Naive thymus-derived CD4-positive, alpha-beta T cell (primary cell): ENCODE results near the gene SF3B4. TPM values are rescaled to one million over a fixed set of nuclear protein-coding genes. Genes with fewer than 3 reads are reported as not detected.

Experiments used
- ATAC-seq: fragments of 150-1000 bp; cut with Tn5 transposase; 2 replicates; pipeline ENCODE4 v1.10.0; 2021; ENCODE audit warnings: mild to moderate bottlenecking, moderate library complexity
- CTCF ChIA-PET: fragments of 350-600 bp; sonication (Branson Sonifier 250); formaldehyde crosslinking; loops from one replicate; lab custom pipeline; 2021; ENCODE audit warnings: antibody characterized with exemption; lab: Charles Lee
- POLR2A ChIA-PET: fragments of 350-600 bp; sonication (Branson Sonifier 250); formaldehyde crosslinking; loops from one replicate; lab custom pipeline; 2021; ENCODE audit warnings: antibody characterized with exemption, inconsistent platforms; lab: Charles Lee
- DNase-seq, 9 donors: peaks; one replicate each; pipeline versions ENCODE4 v3.0.0 to v3.0.0-alpha.2; 2020 to 2022; ENCODE audit warnings: mixed read lengths in 1 of 9
- H3K27ac ChIP-seq: one replicate; pipeline ENCODE4 v1.7.0; 2013; ENCODE audit warnings: mild to moderate bottlenecking, low read depth, low read length, moderate library complexity
- H3K27me3 ChIP-seq, 2 donors: one replicate each; pipeline ENCODE4 v1.7.0; 2013; ENCODE audit warnings: low read length in 2 of 2, mild to moderate bottlenecking in 2 of 2, moderate library complexity in 2 of 2; ENCODE audit not compliant: control insufficient read depth in 2 of 2, insufficient read depth in 2 of 2
- H3K36me3 ChIP-seq, 3 experiments: 1 replicate in 2 of 3; 2 replicates in 1 of 3; pipeline ENCODE4 v1.7.0; 2013; ENCODE audit warnings: low read length in 3 of 3, mild to moderate bottlenecking in 3 of 3, moderate library complexity in 1 of 3; ENCODE audit not compliant: insufficient read depth in 3 of 3, control insufficient read depth in 2 of 3
- H3K4me1 ChIP-seq, 2 donors: one replicate each; pipeline ENCODE4 v1.7.0; 2013; ENCODE audit warnings: low read length in 2 of 2, mild to moderate bottlenecking in 2 of 2, moderate library complexity in 1 of 2; ENCODE audit not compliant: control insufficient read depth in 2 of 2, insufficient read depth in 2 of 2
- H3K4me3 ChIP-seq: 2 replicates; pipeline ENCODE4 v1.7.0; 2013; ENCODE audit warnings: mild to moderate bottlenecking, low read length
- H3K9me3 ChIP-seq, 3 experiments: 1 replicate in 2 of 3; 2 replicates in 1 of 3; pipeline ENCODE4 v1.7.0; 2013; ENCODE audit warnings: low read length in 3 of 3; ENCODE audit not compliant: control insufficient read depth in 2 of 3
- H3K27ac Mint-ChIP-seq, 9 donors: one replicate each; pipeline ENCODE4 v1.8.0; 2020 to 2022; ENCODE audit warnings: mixed read lengths in 9 of 9, mild to moderate bottlenecking in 8 of 9, moderate library complexity in 5 of 9, inconsistent platforms in 2 of 9
- H3K27me3 Mint-ChIP-seq, 5 donors: one replicate each; pipeline ENCODE4 v1.8.0; 2021 to 2022; ENCODE audit warnings: mixed read lengths in 5 of 5, mild to moderate bottlenecking in 1 of 5
- H3K36me3 Mint-ChIP-seq, 5 donors: one replicate each; pipeline ENCODE4 v1.8.0; 2020 to 2022; ENCODE audit warnings: mixed read lengths in 5 of 5, mild to moderate bottlenecking in 3 of 5, inconsistent platforms in 1 of 5
- H3K4me1 Mint-ChIP-seq, 7 donors: one replicate each; pipeline ENCODE4 v1.8.0; 2020 to 2022; ENCODE audit warnings: mixed read lengths in 7 of 7, mild to moderate bottlenecking in 3 of 7, inconsistent platforms in 1 of 7
- H3K4me3 Mint-ChIP-seq, 10 donors: one replicate each; pipeline ENCODE4 v1.8.0; 2020 to 2022; ENCODE audit warnings: mild to moderate bottlenecking in 10 of 10, mixed read lengths in 10 of 10, moderate library complexity in 6 of 10, inconsistent platforms in 2 of 10
- H3K9me3 Mint-ChIP-seq, 11 donors: one replicate each; pipeline ENCODE4 v1.8.0; 2020 to 2022; ENCODE audit warnings: mixed read lengths in 11 of 11, mild to moderate bottlenecking in 4 of 11, inconsistent platforms in 1 of 11, moderate library complexity in 1 of 11
- intact Hi-C, 2 donors: fragments of 100-400 bp; cut with micrococcal nuclease; formaldehyde crosslinking; loops; one replicate each; pipeline ENCODE4 v1.15.1; 2023
- polyA plus RNA-seq, 2 donors: library from polyadenylated mRNA; unstranded; fragments of 300-500 nt; fragmentation: Illumina TruSeq; gene quantifications; one replicate each; pipeline ENCODE4 v1.2.3, GENCODE V29; 2021
- total RNA-seq, 6 experiments: library from RNA in 5 of 6; stranded (reverse) in 5 of 6; gene quantifications; 1 replicate in 5 of 6; 2 replicates in 1 of 6; pipeline ENCODE4 v1.2.3 and lab custom pipeline; 2021 to 2026

The SF3B4 gene
- total and polyA plus RNA-seq, 7 experiments from 2014 or later: 39.0 to 114 (median 46.5) TPM

DNA sequence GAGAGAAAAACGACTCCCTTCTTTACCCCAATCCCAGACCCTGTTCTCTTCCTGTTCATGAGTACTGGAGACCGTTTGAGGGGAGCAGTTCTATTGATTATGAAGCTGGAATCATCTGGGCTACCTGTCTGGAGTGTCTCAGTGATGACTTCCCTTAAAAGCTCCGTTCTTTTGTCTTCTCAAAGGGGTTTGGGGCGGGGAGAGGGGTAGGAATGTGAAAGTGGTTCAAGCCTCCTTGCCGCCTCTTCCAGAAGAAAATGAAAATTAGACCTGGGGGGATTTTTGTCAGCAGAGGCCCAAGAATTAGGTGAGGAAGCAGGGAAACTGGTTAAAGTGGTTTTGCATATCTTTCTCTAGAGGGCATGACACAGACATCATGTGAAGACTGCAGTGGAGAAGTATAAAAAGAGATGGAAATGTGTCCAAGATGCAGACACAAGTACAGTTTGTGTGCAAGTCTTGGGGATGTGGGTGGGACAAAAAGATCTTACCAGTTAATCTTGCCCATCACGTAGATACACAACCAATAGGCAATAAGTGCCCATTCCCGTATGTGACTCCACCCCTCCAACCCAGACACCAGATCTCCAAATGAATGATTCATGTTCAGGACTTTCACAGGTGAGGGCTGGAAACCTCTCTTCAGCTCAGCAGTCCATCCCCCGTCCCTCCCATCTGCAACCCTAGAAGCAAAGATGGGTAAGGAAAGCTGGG, 9.5 kb upstream of the SF3B4 start:
- Mint-ChIP-seq H3K27me3 (peaks cover 0 to 2% (median 0%) of the 10 kb centered on the region in 5 donors), H3K4me3 (peak overlapping the region in 1 of 10 donors; percentile 56), H3K36me3 (peaks cover 0 to 2% (median 0%) of the 10 kb centered on the region in 5 donors), H3K27ac (peak overlapping the region in 3 of 9 donors; percentile 23 to 75 (median 23)), H3K9me3 (no peaks in the 10 kb centered on the region), H3K4me1 (peaks cover 0 to 27% (median 7%) of the 10 kb centered on the region in 7 donors)
- POLR2A ChIA-PET: interaction anchor here (0.9 to 1.2 kb wide), 3 partner anchors 9 to 20 kb away, joined by 3 to 7 read pairs (median 4); partner anchors contain the start of genes SF3B4 and SV2A
- intact Hi-C loops: loop anchor here in 1 of 2 donors (1.0 kb wide), 1 partner anchor 10 kb away; the partner anchor contains the start of gene SF3B4
- Histone ChIP-seq H3K36me3 (no peaks in the 10 kb centered on the region), H3K27me3 (no peaks in the 10 kb centered on the region), H3K4me3 (no peak overlapping the region), H3K4me1 (no peaks in the 10 kb centered on the region), H3K9me3 (no peaks in the 10 kb centered on the region), H3K27ac (no peak overlapping the region)
- CTCF ChIA-PET: no interaction called here
- no peak for ATAC-seq
- DNase-seq: no peak

DNA sequence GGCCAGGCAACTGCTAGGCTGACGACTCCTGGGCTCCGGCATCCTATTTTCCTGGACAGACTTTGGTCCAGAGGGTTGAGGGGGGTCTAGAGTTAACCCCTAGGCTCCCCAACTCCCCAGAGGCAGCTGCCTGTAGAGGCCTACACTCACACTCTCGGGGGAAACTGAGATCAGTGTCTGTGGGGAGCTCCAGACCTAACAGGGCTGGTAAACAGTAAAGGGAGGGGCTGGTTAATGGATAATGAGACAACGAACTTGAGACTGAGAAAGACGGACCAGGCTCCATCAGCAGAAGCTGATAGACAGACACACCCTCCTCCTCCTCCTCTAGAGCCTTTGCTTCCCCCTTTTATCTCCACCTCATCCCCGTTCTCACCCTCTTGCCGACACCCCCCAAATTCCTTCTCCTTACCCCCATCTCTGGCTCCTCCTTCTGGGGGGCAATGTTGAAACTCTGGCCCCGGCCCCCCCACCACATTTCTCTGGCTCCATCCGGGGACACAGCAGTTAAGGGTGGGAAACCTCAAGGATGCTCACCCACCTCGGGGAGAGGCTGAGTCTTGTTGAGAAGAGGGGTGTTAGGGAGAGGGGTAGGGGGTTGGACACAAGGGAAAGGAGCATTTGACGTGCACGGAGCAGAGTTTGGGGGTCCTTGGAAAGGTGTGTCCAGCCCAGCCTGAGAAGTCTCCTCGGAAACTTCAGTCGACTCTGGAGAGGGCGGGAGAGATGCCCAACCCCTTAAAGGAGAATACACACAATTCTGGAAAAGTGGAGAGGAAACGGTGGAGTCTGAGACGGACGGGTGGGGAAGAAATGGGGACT, 8.8 kb upstream of the SF3B4 start, which contains the start of gene MTMR11:
Gene MTMR11, minus strand, starts transcription at position 710 of the 822 bp plus-strand sequence. Its CDS starts 232 bp downstream, at position 478.
- H3K27ac ChIP-seq: no peak within 1 kb of the TSS
- CTCF ChIA-PET: no interaction called here
- POLR2A ChIA-PET: interaction anchor here (8.7 kb wide), 1 partner anchor 49 kb away, joined by 174 read pairs; a partner anchor contains a TSS
- H3K27ac Mint-ChIP-seq: peak within 1 kb of the TSS in 4 of 9 donors; percentile 23 to 75 (median 28)
- peak within 1 kb of the TSS in 1 of 10 donors; percentile 70 for H3K4me3 Mint-ChIP-seq
- DNase-seq: no peak
- H3K4me1 Mint-ChIP-seq: peaks cover 0 to 34% (median 9%) of the 10 kb centered on the region in 7 donors
- no peak within 1 kb of the TSS for H3K4me3 ChIP-seq
- no peaks in the 10 kb centered on the region for H3K9me3 ChIP-seq
- no peaks in the 10 kb centered on the region for H3K9me3 Mint-ChIP-seq
- no peaks in the 10 kb centered on the region for H3K27me3 ChIP-seq
- peaks cover 0 to 9% (median 2%) of the 10 kb centered on the region in 5 donors for H3K27me3 Mint-ChIP-seq
- intact Hi-C loops: no loop called here
- H3K36me3 ChIP-seq: no peaks in the 10 kb centered on the region
- ATAC-seq: no peak
- peaks cover 0 to 7% (median 0%) of the 10 kb centered on the region in 5 donors for H3K36me3 Mint-ChIP-seq
- H3K4me1 ChIP-seq: no peaks in the 10 kb centered on the region

DNA sequence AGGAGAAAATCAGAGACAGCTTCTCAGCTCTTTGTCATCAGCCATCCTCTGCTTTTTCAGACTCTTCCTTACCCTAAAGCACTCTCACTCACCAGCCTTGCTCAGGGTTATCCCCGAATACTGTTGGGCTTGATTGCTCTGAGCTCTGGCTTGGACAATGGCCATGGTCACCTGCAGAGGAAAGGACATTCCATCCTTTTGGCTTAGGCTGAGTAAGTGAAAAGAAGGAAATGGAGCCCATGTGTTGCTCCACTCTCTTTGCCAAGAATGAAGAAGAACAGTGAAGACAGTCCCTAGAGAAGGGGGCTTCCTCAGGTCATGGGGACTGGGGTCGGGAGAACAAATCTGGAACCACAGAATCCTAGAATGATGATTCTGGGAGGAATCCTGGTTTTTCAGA, 6.8 kb upstream of the SF3B4 start:
- Histone ChIP-seq H3K9me3 (no peaks in the 10 kb centered on the region), H3K27me3 (no peaks in the 10 kb centered on the region), H3K27ac (no peak overlapping the region), H3K4me1 (no peaks in the 10 kb centered on the region), H3K36me3 (no peaks in the 10 kb centered on the region), H3K4me3 (no peak overlapping the region)
- Mint-ChIP-seq H3K4me1 (peaks cover under 1 to 45% (median 11%) of the 10 kb centered on the region in 7 donors), H3K27ac (no peak overlapping the region), H3K4me3 (no peak overlapping the region), H3K36me3 (peaks cover 0 to 9% (median 0%) of the 10 kb centered on the region in 5 donors), H3K9me3 (no peaks in the 10 kb centered on the region), H3K27me3 (peaks cover 0 to 13% (median 5%) of the 10 kb centered on the region in 5 donors)
- CTCF ChIA-PET: no interaction called here
- no peak for DNase-seq
- no peak for ATAC-seq
- intact Hi-C loops: no loop called here
- POLR2A ChIA-PET: interaction anchor here (8.7 kb wide), 1 partner anchor 46 kb away, joined by 174 read pairs; a partner anchor contains a TSS

DNA sequence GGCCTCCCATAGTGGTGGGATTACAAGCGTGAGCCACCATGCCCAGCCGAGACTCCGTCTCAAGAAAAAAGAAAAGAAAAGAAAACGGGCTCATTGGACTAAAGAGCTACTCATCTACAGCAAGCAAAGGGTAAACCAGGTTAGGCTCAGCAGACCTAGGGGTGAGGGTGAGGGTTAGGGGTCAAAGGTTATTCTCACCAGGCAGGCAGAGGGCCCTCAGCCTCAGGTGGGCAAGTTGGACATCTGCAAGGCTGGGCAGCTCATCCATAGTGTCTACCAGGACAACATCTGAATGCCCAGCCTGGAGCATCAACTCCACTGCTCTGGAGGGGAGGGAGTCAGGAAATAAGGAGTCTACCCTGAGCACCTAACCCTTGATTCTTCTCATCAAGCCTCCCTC, 5.6 kb upstream of the SF3B4 start:
- no peak for DNase-seq
- ChIA-PET CTCF (interaction anchor here (0.8 kb wide), 1 partner anchor 11 kb away, joined by 3 read pairs; no protein-coding TSS in a partner anchor), POLR2A (interaction anchor here (1.3 to 8.7 kb wide), 2 partner anchors 45 to 51 kb away, joined by 3 to 174 read pairs; a partner anchor contains a TSS)
- peaks cover 0 to 12% (median 4%) of the 10 kb centered on the region in 5 donors for H3K36me3 Mint-ChIP-seq
- no peak overlapping the region for H3K27ac ChIP-seq
- H3K4me3 Mint-ChIP-seq: no peak overlapping the region
- H3K9me3 ChIP-seq: no peaks in the 10 kb centered on the region
- no peaks in the 10 kb centered on the region for H3K9me3 Mint-ChIP-seq
- H3K27ac Mint-ChIP-seq: no peak overlapping the region
- H3K4me3 ChIP-seq: no peak overlapping the region
- peaks cover 12 to 50% (median 21%) of the 10 kb centered on the region in 7 donors for H3K4me1 Mint-ChIP-seq
- intact Hi-C loops: no loop called here
- H3K27me3 ChIP-seq: no peaks in the 10 kb centered on the region
- ATAC-seq: no peak
- no peaks in the 10 kb centered on the region for H3K36me3 ChIP-seq
- peaks cover 0 to 13% (median 5%) of the 10 kb centered on the region in 5 donors for H3K27me3 Mint-ChIP-seq
- H3K4me1 ChIP-seq: peaks cover 6% of the 10 kb centered on the region in 2 donors

DNA sequence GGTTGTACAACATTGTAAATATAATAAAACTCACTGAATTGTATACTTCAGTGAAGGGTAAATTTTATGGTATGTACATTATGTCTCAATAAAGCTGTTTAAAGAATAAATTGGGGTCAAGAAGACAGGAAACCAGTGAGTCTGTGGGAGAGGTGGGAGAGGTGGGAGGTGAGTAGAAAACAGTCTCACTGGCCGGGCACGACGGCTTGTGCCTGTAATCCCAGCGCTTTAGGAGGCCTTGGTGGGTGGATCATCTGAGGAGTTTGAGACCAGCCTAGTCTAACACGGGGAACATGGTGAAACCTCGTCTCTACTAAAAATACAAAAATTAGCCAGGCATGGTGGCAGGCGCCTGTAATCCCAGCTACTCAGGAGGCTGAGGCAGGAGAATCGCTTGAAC, 4.9 kb upstream of the SF3B4 start:
- H3K27ac Mint-ChIP-seq: no peak overlapping the region
- ChIA-PET CTCF (interaction anchor here (0.8 kb wide), 1 partner anchor 11 kb away, joined by 3 read pairs; no protein-coding TSS in a partner anchor), POLR2A (interaction anchor here (1.3 to 8.7 kb wide), 2 partner anchors 45 to 51 kb away, joined by 3 to 174 read pairs; a partner anchor contains a TSS)
- peaks cover 0 to 16% (median 4%) of the 10 kb centered on the region in 5 donors for H3K36me3 Mint-ChIP-seq
- intact Hi-C loops: no loop called here
- no peak for ATAC-seq
- H3K4me3 Mint-ChIP-seq: no peak overlapping the region
- no peak overlapping the region for H3K27ac ChIP-seq
- H3K9me3 ChIP-seq: no peaks in the 10 kb centered on the region
- peaks cover 0 to 13% (median 5%) of the 10 kb centered on the region in 5 donors for H3K27me3 Mint-ChIP-seq
- DNase-seq: no peak
- H3K4me3 ChIP-seq: no peak overlapping the region
- H3K36me3 ChIP-seq: peaks cover 0 to 2% (median 0%) of the 10 kb centered on the region in 3 experiments
- H3K9me3 Mint-ChIP-seq: no peaks in the 10 kb centered on the region
- peaks cover 12 to 46% (median 21%) of the 10 kb centered on the region in 7 donors for H3K4me1 Mint-ChIP-seq
- H3K4me1 ChIP-seq: peaks cover 6 to 7% of the 10 kb centered on the region in 2 donors
- H3K27me3 ChIP-seq: no peaks in the 10 kb centered on the region

DNA sequence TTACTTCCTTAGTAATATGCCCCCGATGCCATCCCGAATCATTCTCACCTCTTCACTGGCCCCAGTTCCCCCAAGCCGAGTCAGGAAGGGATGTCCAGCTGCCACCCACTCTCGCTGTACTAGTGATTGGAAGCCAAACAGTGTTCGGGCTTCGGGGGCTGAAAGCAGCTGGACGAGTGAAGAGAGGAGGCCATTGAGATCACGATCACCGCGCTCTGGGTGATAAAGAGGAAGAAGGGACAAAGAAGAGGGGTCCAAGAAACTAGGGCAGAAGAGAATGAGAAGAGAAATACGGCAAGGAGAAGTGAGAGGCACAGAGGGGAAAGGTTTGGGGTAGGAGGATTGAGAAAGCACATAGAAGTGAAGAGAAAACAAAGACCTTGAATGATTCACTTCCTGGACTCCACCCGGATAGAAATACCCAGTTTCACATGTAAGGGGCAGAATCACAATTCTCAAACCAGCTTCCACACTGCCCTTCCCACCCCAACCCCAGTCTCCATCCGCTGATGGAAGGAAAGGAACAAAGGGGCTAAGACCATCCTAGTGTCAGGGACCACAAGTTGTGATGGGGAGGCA, 3.7 kb upstream of the SF3B4 start:
- peak overlapping the region in 2 of 10 donors; percentile 17 to 67 for H3K4me3 Mint-ChIP-seq
- peaks cover 15 to 44% (median 26%) of the 10 kb centered on the region in 7 donors for H3K4me1 Mint-ChIP-seq
- H3K36me3 ChIP-seq: peaks cover 3 to 7% (median 3%) of the 10 kb centered on the region in 3 experiments
- ChIA-PET CTCF (no interaction called here), POLR2A (interaction anchor here (8.7 kb wide), 1 partner anchor 43 kb away, joined by 174 read pairs; a partner anchor contains a TSS)
- H3K27me3 Mint-ChIP-seq: peaks cover 0 to 13% (median 5%) of the 10 kb centered on the region in 5 donors
- no peaks in the 10 kb centered on the region for H3K27me3 ChIP-seq
- H3K4me1 ChIP-seq: peaks cover 15 to 16% of the 10 kb centered on the region in 2 donors
- peaks cover 0 to 1% (median 0%) of the 10 kb centered on the region in 11 donors for H3K9me3 Mint-ChIP-seq
- no peak for DNase-seq
- H3K4me3 ChIP-seq: no peak overlapping the region
- H3K27ac Mint-ChIP-seq: peak overlapping the region in 2 of 9 donors; percentile 38 to 81
- H3K27ac ChIP-seq: no peak overlapping the region
- H3K9me3 ChIP-seq: no peaks in the 10 kb centered on the region
- no peak for ATAC-seq
- peaks cover 0 to 20% (median 4%) of the 10 kb centered on the region in 5 donors for H3K36me3 Mint-ChIP-seq
- intact Hi-C loops: no loop called here
